Measurements from ENCODE around the gene PSMA7. TPM values are rescaled to one million over a fixed set of nuclear protein-coding genes. Genes with fewer than 3 reads are reported as not detected.
A peak's percentile ranks its signal among the peaks of the same experiment; 100 is the strongest.

PSMA7 gene
- total RNA-seq, 1 experiment from 2014 or later = 687 TPM

GRCh38 chr20:62131560-62132320, 11.5 kb downstream of the PSMA7 start:
- DNase-seq (ENCODE audit: low read depth) = no peak
- in situ Hi-C loops (cut with HindIII; ENCODE audit: low pct_unique_long_range_greater_than_20kb, low sequenced_read_pairs) = no loop called here

- DNase-seq (ENCODE audit: low read depth) = no peak
- in situ Hi-C loops (cut with HindIII; ENCODE audit: low pct_unique_long_range_greater_than_20kb, low sequenced_read_pairs) = no loop called here
These were observed 13.3 kb downstream of the PSMA7 start for GRCh38 chr20:62129731-62130531.

GRCh38 chr20:62128502-62128901, 14.7 kb downstream of the PSMA7 start:
- in situ Hi-C loops (cut with HindIII; ENCODE audit: low pct_unique_long_range_greater_than_20kb, low sequenced_read_pairs) = no loop called here
- no peak for DNase-seq (ENCODE audit: low read depth)

GRCh38 chr20:62127799-62128198, 15.4 kb downstream of the PSMA7 start:
- no peak for DNase-seq (ENCODE audit: low read depth)
- in situ Hi-C loops (cut with HindIII; ENCODE audit: low pct_unique_long_range_greater_than_20kb, low sequenced_read_pairs) = no loop called here

GRCh38 chr20:62126141-62126540, 17.1 kb downstream of the PSMA7 start:
- in situ Hi-C loops (cut with HindIII; ENCODE audit: low pct_unique_long_range_greater_than_20kb, low sequenced_read_pairs) = no loop called here
- no peak for DNase-seq (ENCODE audit: low read depth)

- in situ Hi-C loops (cut with HindIII; ENCODE audit: low pct_unique_long_range_greater_than_20kb, low sequenced_read_pairs) = no loop called here
These were observed 19.6 kb downstream of the PSMA7 start for GRCh38 chr20:62123450-62124118.

GRCh38 chr20:62122654-62123449, 20.3 kb downstream of the PSMA7 start:
- peak; percentile 46 for DNase-seq (ENCODE audit: low read depth)
- in situ Hi-C loops (cut with HindIII; ENCODE audit: low pct_unique_long_range_greater_than_20kb, low sequenced_read_pairs) = no loop called here

More at GRCh38 chr20:62123450-62124118, 19.6 kb downstream of the PSMA7 start:
- DNase-seq (ENCODE audit: low read depth) = no peak

- DNase-seq (ENCODE audit: low read depth) = peak; percentile 99
- in situ Hi-C loops (cut with HindIII; ENCODE audit: low pct_unique_long_range_greater_than_20kb, low sequenced_read_pairs) = no loop called here
These were observed 21.2 kb downstream of the PSMA7 start, which contains the start of gene LSM14B for GRCh38 chr20:62121776-62122653. TSS of gene LSM14B (plus strand) at chr20:62122475. CDS start at chr20:62122667, 192 bp downstream.

- no peak for DNase-seq (ENCODE audit: low read depth)
- in situ Hi-C loops (cut with HindIII; ENCODE audit: low pct_unique_long_range_greater_than_20kb, low sequenced_read_pairs) = no loop called here
These were observed 22.0 kb downstream of the PSMA7 start for GRCh38 chr20:62120990-62121775.

GRCh38 chr20:62120365-62120762, 22.8 kb downstream of the PSMA7 start:
- DNase-seq (ENCODE audit: low read depth) = no peak
- in situ Hi-C loops (cut with HindIII; ENCODE audit: low pct_unique_long_range_greater_than_20kb, low sequenced_read_pairs) = no loop called here

- no peak for DNase-seq (ENCODE audit: low read depth)
- in situ Hi-C loops (cut with HindIII; ENCODE audit: low pct_unique_long_range_greater_than_20kb, low sequenced_read_pairs) = no loop called here
These were observed 23.4 kb downstream of the PSMA7 start for GRCh38 chr20:62119591-62120364.

- in situ Hi-C loops (cut with HindIII; ENCODE audit: low pct_unique_long_range_greater_than_20kb, low sequenced_read_pairs) = no loop called here
- DNase-seq (ENCODE audit: low read depth) = no peak
These were observed 24.1 kb downstream of the PSMA7 start for GRCh38 chr20:62119115-62119514.

- no peak for DNase-seq (ENCODE audit: low read depth)
These were observed 24.8 kb downstream of the PSMA7 start for GRCh38 chr20:62118113-62119043.

GRCh38 chr20:62117658-62118057, 25.5 kb downstream of the PSMA7 start:
- DNase-seq (ENCODE audit: low read depth) = no peak
- in situ Hi-C loops (cut with HindIII; ENCODE audit: low pct_unique_long_range_greater_than_20kb, low sequenced_read_pairs) = no loop called here

More at GRCh38 chr20:62118113-62119043, 24.8 kb downstream of the PSMA7 start:
- in situ Hi-C loops (cut with HindIII; ENCODE audit: low pct_unique_long_range_greater_than_20kb, low sequenced_read_pairs) = no loop called here

GRCh38 chr20:62117362-62117646, 25.9 kb downstream of the PSMA7 start:
- in situ Hi-C loops (cut with HindIII; ENCODE audit: low pct_unique_long_range_greater_than_20kb, low sequenced_read_pairs) = no loop called here
- no peak for DNase-seq (ENCODE audit: low read depth)

Measured in Caki2 (cell line).